Bladder microvascular endothelial cell (primary cell): ENCODE data around the gene LRCH1. TPM values are rescaled to one million over a fixed set of nuclear protein-coding genes. Genes with fewer than 3 reads are reported as not detected.

ENCODE experiments used
- total RNA-seq: library from RNA; depleted of rRNA; stranded (reverse); fragments of >200 nt; gene quantifications from 2 replicates; pipeline ENCODE4 v1.2.3, GENCODE V29; 2014

Gene LRCH1
- total RNA-seq: 12.1 and 32.3 TPM in 2 replicates

DNA sequence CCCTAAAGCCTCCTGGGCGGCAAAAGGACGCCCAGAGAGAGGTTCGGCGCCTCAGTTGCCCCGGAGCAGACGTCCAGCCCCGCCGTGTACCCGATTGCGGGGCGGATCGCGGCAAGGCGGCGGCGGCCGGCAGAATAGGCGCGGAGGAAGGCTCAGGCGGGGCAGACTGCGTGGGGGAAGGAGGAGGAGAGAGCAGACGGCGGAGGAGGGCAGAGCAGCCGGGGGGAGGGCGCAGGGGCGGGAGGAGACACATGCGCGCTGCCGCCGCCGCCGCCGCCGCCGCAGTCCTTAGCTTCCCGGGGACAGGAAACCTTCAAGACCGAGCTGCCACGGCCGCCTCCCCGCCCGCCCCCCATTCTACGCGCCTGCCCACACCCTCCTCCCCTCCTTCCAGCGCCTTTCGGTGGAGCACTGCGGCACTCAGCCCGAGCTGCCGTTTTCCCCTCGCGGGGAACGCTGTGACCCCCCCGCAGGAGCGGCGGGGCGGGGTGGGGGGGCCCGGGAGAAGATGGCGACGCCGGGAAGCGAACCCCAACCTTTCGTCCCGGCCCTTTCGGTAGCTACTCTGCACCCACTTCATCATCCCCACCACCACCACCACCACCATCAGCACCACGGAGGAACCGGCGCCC is at the start of gene LRCH1:
Gene LRCH1 (plus strand): TSS at position 282 of the 632 bp plus-strand sequence. CDS start 227 bp downstream, at position 509.

DNA sequence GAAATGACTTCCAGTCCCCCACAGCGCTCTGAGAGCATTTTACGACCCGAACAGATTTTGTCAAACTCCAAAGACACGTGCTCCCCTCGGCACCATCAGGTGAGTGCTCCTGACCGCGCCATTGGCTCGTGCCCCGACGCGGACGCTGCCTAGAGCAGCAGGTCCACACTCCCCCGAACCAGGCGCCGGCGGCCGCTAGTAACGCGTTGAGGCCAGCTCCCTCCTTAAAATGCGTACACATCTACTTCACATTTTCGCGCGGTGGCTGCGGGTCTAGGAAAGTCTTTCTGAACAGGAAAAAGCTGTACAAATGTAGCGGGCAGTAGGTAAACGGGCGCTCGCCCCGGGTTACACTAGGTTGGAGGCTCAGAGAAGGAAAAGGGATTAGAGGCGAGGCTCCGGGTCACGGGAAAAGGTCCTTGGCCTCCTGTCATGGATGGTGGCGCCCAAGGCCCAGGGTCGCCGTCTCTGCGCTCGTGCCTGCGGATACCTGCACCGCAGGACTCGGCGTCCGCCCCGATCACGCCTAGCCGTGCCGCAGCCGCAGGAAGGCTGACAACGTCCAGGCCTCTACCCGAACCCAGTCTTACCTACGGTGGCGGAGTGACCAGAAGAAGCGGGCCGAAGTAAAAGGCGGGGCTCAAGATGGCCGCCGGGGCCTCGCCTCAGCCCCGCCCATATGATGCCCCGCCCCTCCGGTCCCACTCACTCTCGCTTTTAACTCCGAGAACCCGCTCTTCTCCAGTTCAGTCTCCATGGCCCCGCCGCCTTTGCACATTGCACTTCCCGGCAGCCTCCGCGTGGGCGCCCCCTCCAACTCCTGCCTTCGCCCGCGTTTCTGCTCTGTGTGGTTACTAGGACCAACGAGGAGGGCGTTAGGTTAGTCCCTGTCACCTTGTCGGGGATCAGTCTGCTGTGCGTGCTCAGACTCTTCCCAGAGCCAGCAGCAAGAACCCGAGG is 243.8 kb downstream of the LRCH1 start, which contains the start of gene ESD:
Gene ESD (minus strand): TSS at position 647 of the 960 bp plus-strand sequence. CDS start 5,748 bp downstream, outside the sequence.

Other genes with a start within 250 kb of the LRCH1 start
- not detected in 2 replicates for gene RUBCNL, start 165.9 kb upstream of the LRCH1 start, total RNA-seq
- 54.2 and 59.5 TPM in 2 replicates for gene ESD, start 244.0 kb downstream of the LRCH1 start, total RNA-seq